ENCODE measurements around the gene AFG1L.
A peak's percentile ranks its signal among the peaks of the same experiment; 100 is the strongest.

AFG1L gene

GRCh38 chr6:108353853-108354252 lies 59.0 kb downstream of the AFG1L start:
- TF ChIP-seq CTCF (conservative IDR thresholded peaks at IDR 0.05), result no peak
- no peak for TF ChIP-seq ZFX (IDR thresholded peaks at IDR 0.05)
- no peak overlapping the region for H3K27ac ChIP-seq

GRCh38 chr6:108355120-108355519 lies 60.3 kb downstream of the AFG1L start:
- no peak overlapping the region for H3K27ac ChIP-seq
- TF ChIP-seq ZFX (IDR thresholded peaks at IDR 0.05), result no peak
- no peak for TF ChIP-seq CTCF (conservative IDR thresholded peaks at IDR 0.05)

- TF ChIP-seq CTCF (conservative IDR thresholded peaks at IDR 0.05) (no peak), ZFX (IDR thresholded peaks at IDR 0.05) (no peak)
- no peak overlapping the region for H3K27ac ChIP-seq
These were observed 61.0 kb downstream of the AFG1L start for GRCh38 chr6:108355890-108356289.

- no peak overlapping the region for H3K27ac ChIP-seq
- TF ChIP-seq CTCF (conservative IDR thresholded peaks at IDR 0.05) (peak; percentile 11; the same call in 1 of the 2 replicates), ZFX (IDR thresholded peaks at IDR 0.05) (no peak)
These were observed 65.3 kb downstream of the AFG1L start for GRCh38 chr6:108359901-108360882.

- no peak overlapping the region for H3K27ac ChIP-seq
- no peak for TF ChIP-seq ZFX (IDR thresholded peaks at IDR 0.05)
These were observed 66.1 kb downstream of the AFG1L start for GRCh38 chr6:108360919-108361311.

- no peak overlapping the region for H3K27ac ChIP-seq
- TF ChIP-seq ZFX (IDR thresholded peaks at IDR 0.05) (no peak), CTCF (conservative IDR thresholded peaks at IDR 0.05) (no peak)
These were observed 66.6 kb downstream of the AFG1L start for GRCh38 chr6:108361312-108361932.

- TF ChIP-seq CTCF (conservative IDR thresholded peaks at IDR 0.05) (no peak), ZFX (IDR thresholded peaks at IDR 0.05) (no peak)
- H3K27ac ChIP-seq, result no peak overlapping the region
These were observed 67.6 kb downstream of the AFG1L start for GRCh38 chr6:108362455-108362854.

Measured in C4-2B (cell line).